ENCODE results near the gene RPIA.

DNA sequence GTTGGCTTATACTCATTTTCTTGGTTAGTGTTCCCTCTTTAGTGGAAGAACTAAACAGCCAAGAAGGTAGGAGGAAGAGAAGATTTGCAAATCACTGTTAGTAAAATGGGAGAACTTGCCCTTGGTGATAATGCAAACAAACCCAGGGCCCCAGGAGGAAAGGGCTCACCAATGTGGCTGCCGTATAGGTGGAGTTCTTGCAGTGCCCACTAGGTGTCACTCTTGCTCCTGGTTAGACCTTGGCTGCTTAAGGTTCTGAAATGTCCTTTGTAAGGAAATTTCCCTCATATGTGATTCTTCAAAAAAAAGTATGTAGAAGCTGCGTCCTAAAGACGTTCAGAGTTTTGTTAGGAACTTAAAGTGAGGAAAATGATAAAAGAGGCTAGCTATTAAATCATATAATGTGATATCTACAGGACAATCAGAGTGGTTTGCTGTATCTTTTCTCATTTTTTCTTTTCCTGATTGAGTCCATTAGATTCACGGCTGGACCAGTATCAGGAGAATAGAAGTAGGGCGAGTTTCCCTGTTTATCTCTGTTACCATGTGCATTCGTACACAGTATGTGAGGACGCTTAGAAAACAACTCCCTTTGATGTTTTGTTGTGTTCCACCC, 48.6 kb downstream of the RPIA start:
- TF ChIP-seq ZZZ3 (IDR thresholded peaks at IDR 0.05): no peak
- no peak for TF ChIP-seq ZNF589 (CRISPR knock-in tag; IDR thresholded peaks at IDR 0.05; ENCODE audit: low read depth)
- TF ChIP-seq YBX1 (IDR thresholded peaks at IDR 0.05): no peak
- no peak for TF ChIP-seq ZNF146 (CRISPR knock-in tag; IDR thresholded peaks at IDR 0.05; ENCODE audit: unreplicated experiment)
- TF ChIP-seq CBFB (CRISPR knock-in tag; IDR thresholded peaks at IDR 0.05): no peak
- TF ChIP-seq JUND (IDR thresholded peaks at IDR 0.05; ENCODE audit: borderline replicate concordance, low read depth, low read length): no peak
- no peak for TF ChIP-seq JUND (tag; IDR thresholded peaks at IDR 0.05; ENCODE audit: borderline replicate concordance, low read depth, low read length)
- no peak for TF ChIP-seq POLR2AphosphoS5 (IDR thresholded peaks at IDR 0.05; ENCODE audit: control insufficient read depth, insufficient read depth, low read depth, low read length)
- TF ChIP-seq STAG1 (CRISPR knock-in tag; IDR thresholded peaks at IDR 0.05; ENCODE audit: borderline replicate concordance): no peak
- no peak for TF ChIP-seq GABPB2 (CRISPR knock-in tag; conservative IDR thresholded peaks at IDR 0.05)
- no peak for TF ChIP-seq ELF4 (CRISPR knock-in tag; IDR thresholded peaks at IDR 0.05)
- no peak for TF ChIP-seq CUX1 (CRISPR knock-in tag; IDR thresholded peaks at IDR 0.05)
- TF ChIP-seq CTCF (IDR thresholded peaks at IDR 0.05 in 2 of 3, conservative IDR thresholded peaks at IDR 0.05 in 1 of 3; ENCODE audit: insufficient read depth in 2 of 3, low read depth in 1 of 3, low read length in 3 of 3): peak; percentile 73 to 88 (median 87)
- TF ChIP-seq NFATC3 (IDR thresholded peaks at IDR 0.05): no peak
- no peak for TF ChIP-seq CBX5 (IDR thresholded peaks at IDR 0.05; ENCODE audit: borderline replicate concordance, low read depth)
